Measurements from ENCODE around the gene SMIM15. TPM values are rescaled to one million over a fixed set of nuclear protein-coding genes. Genes with fewer than 3 reads are reported as not detected.

The SMIM15 gene
- polyA plus RNA-seq, 1 of the 3 experiments (the other 2 are of a cell fraction), result 51.1 TPM

DNA sequence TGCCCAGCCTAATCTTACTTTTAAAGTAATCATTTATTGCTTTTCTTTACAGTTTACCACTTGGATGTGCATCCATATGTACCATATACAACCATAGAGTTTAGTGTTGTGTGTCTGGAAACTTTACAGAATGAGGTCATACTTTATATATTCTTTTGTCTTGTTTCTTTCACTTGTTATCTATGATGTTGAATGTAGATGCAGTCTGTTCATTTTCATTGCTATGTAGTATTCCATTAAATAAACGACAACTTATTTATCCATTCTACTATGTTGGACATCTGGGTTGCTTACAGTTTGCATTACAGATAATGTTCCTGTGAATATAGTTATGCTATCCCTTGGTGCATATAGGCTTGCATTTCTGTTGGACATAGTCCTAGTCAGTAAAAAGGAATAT lies 21.3 kb upstream of the SMIM15 start:
- H3K4me3 ChIP-seq (ENCODE audit: low read depth in 2 of 2, low read length in 1 of 2), result no peak overlapping the region
- no peaks in the 10 kb centered on the region for H3K36me3 ChIP-seq (replicated peaks in 1 of 2; ENCODE audit: control insufficient read depth in 1 of 2, insufficient read depth in 2 of 2, low read length in 1 of 2)
- POLR2A ChIA-PET, result no interaction called here
- no peaks in the 10 kb centered on the region for H3K79me2 ChIP-seq (ENCODE audit: insufficient read depth)
- no peak overlapping the region for H3K9ac ChIP-seq
- no peaks in the 10 kb centered on the region for H3K9me2 ChIP-seq
- no peak for DNase-seq
- no peaks in the 10 kb centered on the region for H3F3A ChIP-seq (replicated peaks; ENCODE audit: insufficient read depth)
- H3K27ac ChIP-seq (ENCODE audit: low read depth in 2 of 2, low read length in 1 of 2), result no peak overlapping the region
- H3K4me1 ChIP-seq (ENCODE audit: control insufficient read depth in 1 of 2, insufficient read depth in 2 of 2, low read depth in 1 of 2, low read length in 1 of 2), result peaks cover 0 to 4% of the 10 kb centered on the region in 2 experiments; a peak in 1 of 4 replicates
- CTCF ChIA-PET, result interaction anchor here (1.2 kb wide), 1 partner anchor 45 kb away, joined by 3 read pairs; no protein-coding TSS in a partner anchor
- H2AFZ ChIP-seq (ENCODE audit: low read depth), result no peak overlapping the region
- TF ChIP-seq EZH2phosphoT487 (IDR thresholded peaks at IDR 0.05; ENCODE audit: borderline replicate concordance, low read depth) (no peak), GABPA (IDR thresholded peaks at IDR 0.05; ENCODE audit: low read depth) (no peak), MXI1 (IDR thresholded peaks at IDR 0.05; ENCODE audit: low read depth, low read length) (no peak), EP300 (IDR thresholded peaks at IDR 0.05; ENCODE audit: borderline replicate concordance in 1 of 2, low read depth in 1 of 2, low read length in 1 of 2) (no peak), TCF12 (IDR thresholded peaks at IDR 0.05) (no peak), FOSL2 (IDR thresholded peaks at IDR 0.05; ENCODE audit: borderline replicate concordance, low read depth) (no peak), NFIC (IDR thresholded peaks at IDR 0.05; ENCODE audit: borderline replicate concordance) (no peak), SIN3A (IDR thresholded peaks at IDR 0.05; ENCODE audit: borderline replicate concordance, low read depth, low read length) (no peak)
- TF ChIP-seq, protein P1, sequence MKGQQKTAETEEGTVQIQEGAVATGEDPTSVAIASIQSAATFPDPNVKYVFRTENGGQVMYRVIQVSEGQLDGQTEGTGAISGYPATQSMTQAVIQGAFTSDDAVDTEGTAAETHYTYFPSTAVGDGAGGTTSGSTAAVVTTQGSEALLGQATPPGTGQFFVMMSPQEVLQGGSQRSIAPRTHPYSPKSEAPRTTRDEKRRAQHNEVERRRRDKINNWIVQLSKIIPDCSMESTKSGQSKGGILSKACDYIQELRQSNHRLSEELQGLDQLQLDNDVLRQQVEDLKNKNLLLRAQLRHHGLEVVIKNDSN (IDR thresholded peaks at IDR 0.05; ENCODE audit: borderline replicate concordance, low read depth), result no peak
- TF ChIP-seq, protein P2, sequence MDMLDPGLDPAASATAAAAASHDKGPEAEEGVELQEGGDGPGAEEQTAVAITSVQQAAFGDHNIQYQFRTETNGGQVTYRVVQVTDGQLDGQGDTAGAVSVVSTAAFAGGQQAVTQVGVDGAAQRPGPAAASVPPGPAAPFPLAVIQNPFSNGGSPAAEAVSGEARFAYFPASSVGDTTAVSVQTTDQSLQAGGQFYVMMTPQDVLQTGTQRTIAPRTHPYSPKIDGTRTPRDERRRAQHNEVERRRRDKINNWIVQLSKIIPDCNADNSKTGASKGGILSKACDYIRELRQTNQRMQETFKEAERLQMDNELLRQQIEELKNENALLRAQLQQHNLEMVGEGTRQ (IDR thresholded peaks at IDR 0.05; ENCODE audit: borderline replicate concordance, low read depth, low read length), result no peak
- no peaks in the 10 kb centered on the region for H3K9me3 ChIP-seq
- H3K4me2 ChIP-seq, result no peak overlapping the region
- WGBS (ENCODE audit: low lambda C conversion rate), result 89% methylated on average over 1 of the region's 1 CpG
- no peaks in the 10 kb centered on the region for H3K27me3 ChIP-seq (ENCODE audit: insufficient read depth)
- no peaks in the 10 kb centered on the region for H4K20me1 ChIP-seq (ENCODE audit: insufficient read depth)

DNA sequence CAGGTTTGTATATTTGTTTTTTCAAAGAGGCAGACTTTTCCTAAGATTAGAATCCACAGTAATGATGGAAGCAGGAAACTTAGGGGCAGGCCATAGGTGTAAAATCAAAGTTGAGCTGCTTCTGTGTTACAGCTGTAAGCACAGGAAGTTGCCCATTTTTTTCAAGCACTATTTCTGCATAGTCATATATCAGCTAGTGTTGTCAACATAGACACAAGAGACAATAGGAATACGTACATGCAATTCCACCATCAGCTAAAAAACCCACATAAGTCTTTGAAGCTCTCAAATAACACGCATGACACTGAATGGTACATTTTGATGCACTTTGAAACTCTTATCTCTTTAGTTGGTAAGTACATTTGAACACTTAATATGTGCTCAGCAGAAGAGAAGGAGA lies 20.2 kb upstream of the SMIM15 start:
- CTCF ChIA-PET, result interaction anchor here (0.6 to 1.2 kb wide), 4 partner anchors 10 to 477 kb away, joined by 3 to 4 read pairs (median 3); no protein-coding TSS in a partner anchor

More for the DNA sequence above, 20.2 kb upstream of the SMIM15 start:
- Histone ChIP-seq H3K9me3 (no peaks in the 10 kb centered on the region), H3K27me3 (ENCODE audit: insufficient read depth) (no peaks in the 10 kb centered on the region), H3F3A (replicated peaks; ENCODE audit: insufficient read depth) (no peaks in the 10 kb centered on the region), H3K36me3 (replicated peaks in 1 of 2; ENCODE audit: control insufficient read depth in 1 of 2, insufficient read depth in 2 of 2, low read length in 1 of 2) (no peaks in the 10 kb centered on the region), H3K9ac (no peak overlapping the region), H2AFZ (ENCODE audit: low read depth) (no peak overlapping the region), H3K4me1 (ENCODE audit: control insufficient read depth in 1 of 2, insufficient read depth in 2 of 2, low read depth in 1 of 2, low read length in 1 of 2) (peaks cover 0 to 4% of the 10 kb centered on the region in 2 experiments; a peak in 1 of 4 replicates), H3K79me2 (ENCODE audit: insufficient read depth) (no peaks in the 10 kb centered on the region), H4K20me1 (ENCODE audit: insufficient read depth) (no peaks in the 10 kb centered on the region), H3K27ac (ENCODE audit: low read depth in 2 of 2, low read length in 1 of 2) (no peak overlapping the region), H3K4me3 (ENCODE audit: low read depth in 2 of 2, low read length in 1 of 2) (no peak overlapping the region), H3K4me2 (no peak overlapping the region), H3K9me2 (no peaks in the 10 kb centered on the region)
- no peak for DNase-seq
- POLR2A ChIA-PET, result no interaction called here
- TF ChIP-seq SMC3 (IDR thresholded peaks at IDR 0.05; ENCODE audit: low read depth, low read length) (no peak), SIN3A (IDR thresholded peaks at IDR 0.05; ENCODE audit: borderline replicate concordance, low read depth, low read length) (no peak), EZH2phosphoT487 (IDR thresholded peaks at IDR 0.05; ENCODE audit: borderline replicate concordance, low read depth) (no peak), NRF1 (IDR thresholded peaks at IDR 0.05; ENCODE audit: low read depth, low read length) (no peak), TCF12 (IDR thresholded peaks at IDR 0.05) (no peak), GABPA (IDR thresholded peaks at IDR 0.05; ENCODE audit: low read depth) (no peak), POLR2AphosphoS5 (IDR thresholded peaks at IDR 0.05; ENCODE audit: low read depth, low read length) (no peak), FOXM1 (IDR thresholded peaks at IDR 0.05; ENCODE audit: low read depth) (no peak), FOSL2 (IDR thresholded peaks at IDR 0.05; ENCODE audit: borderline replicate concordance, low read depth) (no peak), RFX5 (IDR thresholded peaks at IDR 0.05; ENCODE audit: low read length) (no peak), RXRA (IDR thresholded peaks at IDR 0.05; ENCODE audit: borderline replicate concordance, low read depth) (no peak), EP300 (IDR thresholded peaks at IDR 0.05; ENCODE audit: borderline replicate concordance in 1 of 2, low read depth in 1 of 2, low read length in 1 of 2) (no peak), MEF2A (IDR thresholded peaks at IDR 0.05; ENCODE audit: borderline replicate concordance, low read depth) (no peak)
- TF ChIP-seq, protein P3, sequence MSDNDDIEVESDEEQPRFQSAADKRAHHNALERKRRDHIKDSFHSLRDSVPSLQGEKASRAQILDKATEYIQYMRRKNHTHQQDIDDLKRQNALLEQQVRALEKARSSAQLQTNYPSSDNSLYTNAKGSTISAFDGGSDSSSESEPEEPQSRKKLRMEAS (IDR thresholded peaks at IDR 0.05; ENCODE audit: low read depth), result no peak
- TF ChIP-seq, protein P4, sequence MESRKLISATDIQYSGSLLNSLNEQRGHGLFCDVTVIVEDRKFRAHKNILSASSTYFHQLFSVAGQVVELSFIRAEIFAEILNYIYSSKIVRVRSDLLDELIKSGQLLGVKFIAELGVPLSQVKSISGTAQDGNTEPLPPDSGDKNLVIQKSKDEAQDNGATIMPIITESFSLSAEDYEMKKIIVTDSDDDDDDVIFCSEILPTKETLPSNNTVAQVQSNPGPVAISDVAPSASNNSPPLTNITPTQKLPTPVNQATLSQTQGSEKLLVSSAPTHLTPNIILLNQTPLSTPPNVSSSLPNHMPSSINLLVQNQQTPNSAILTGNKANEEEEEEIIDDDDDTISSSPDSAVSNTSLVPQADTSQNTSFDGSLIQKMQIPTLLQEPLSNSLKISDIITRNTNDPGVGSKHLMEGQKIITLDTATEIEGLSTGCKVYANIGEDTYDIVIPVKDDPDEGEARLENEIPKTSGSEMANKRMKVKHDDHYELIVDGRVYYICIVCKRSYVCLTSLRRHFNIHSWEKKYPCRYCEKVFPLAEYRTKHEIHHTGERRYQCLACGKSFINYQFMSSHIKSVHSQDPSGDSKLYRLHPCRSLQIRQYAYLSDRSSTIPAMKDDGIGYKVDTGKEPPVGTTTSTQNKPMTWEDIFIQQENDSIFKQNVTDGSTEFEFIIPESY (IDR thresholded peaks at IDR 0.05; ENCODE audit: borderline replicate concordance, low read depth), result no peak
- TF ChIP-seq, protein P1 (IDR thresholded peaks at IDR 0.05; ENCODE audit: borderline replicate concordance, low read depth), result no peak
- TF ChIP-seq, protein P2 (IDR thresholded peaks at IDR 0.05; ENCODE audit: borderline replicate concordance, low read depth, low read length), result no peak
- WGBS (ENCODE audit: low lambda C conversion rate), result 97% methylated on average over 2 of the region's 2 CpGs
